ENCODE measurements around the gene PPP1R37.
"Not testable (repeated sequence)": the region's sequence is repeated elsewhere in the genome, so short reads cannot be mapped to it uniquely, and the experiment has no call there.

Gene PPP1R37

DNA sequence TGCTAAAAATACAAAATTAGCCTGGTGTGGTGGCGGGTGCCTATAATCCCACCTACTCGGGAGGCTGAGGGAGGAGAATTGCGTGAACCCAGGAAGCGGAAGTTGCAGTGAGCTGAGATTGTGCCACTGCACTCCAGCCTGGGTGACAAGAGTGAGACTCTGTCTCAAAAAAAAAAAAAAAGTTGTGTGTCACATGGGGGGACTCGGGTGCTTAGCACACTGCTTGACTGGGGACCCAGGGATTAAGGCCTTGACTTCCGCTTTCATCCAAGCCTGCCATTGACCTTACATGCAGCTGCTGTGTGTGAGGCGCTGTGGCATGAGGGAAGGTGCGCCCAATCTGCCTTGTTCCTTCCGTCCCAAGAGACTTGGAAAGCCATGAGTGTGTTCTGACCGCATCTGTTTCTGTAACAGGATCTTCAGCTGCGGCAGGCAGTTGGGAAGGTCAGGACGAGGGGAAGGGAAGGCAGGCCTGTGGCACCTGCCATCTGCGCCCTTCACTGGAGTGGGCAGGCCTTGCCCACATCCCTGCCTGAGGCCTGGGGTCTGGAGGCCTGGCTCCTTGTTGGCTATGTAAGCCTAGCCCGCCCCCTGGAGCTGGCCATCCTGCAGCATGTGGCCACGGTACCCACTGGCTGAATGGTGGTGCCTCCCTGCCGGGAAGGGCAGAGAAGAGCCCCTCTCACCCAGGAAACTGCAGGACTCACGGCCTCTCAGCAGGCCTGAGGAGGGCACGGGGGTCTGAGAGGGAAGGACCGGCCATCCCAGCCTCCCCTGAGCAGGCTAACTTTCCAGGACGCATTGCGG, 23.0 kb downstream of the PPP1R37 start:
- no peak for DNase-seq (ENCODE audit: low spot score)

DNA sequence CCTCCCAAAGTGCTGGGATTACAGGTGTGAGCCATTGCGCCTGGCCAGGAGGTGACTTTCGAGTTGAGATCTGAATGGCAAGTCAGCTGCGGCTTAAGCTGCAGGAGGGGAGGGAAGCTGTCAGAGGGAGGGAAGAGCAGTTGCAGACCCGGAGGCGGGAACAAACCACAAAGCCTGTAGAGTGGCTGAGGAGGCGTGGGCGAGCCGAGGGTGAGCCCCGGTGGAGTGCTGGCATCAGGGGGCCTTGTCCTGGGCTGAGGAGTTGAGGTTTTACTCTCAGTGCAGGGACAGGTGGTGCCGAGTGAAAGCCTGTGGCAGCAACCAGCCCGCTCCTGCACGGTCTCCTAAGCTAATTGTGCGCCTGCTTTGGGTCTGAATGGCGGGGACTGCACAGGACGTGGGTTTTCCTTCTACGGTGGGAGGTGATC, 24.2 kb downstream of the PPP1R37 start:
- no peak for DNase-seq (ENCODE audit: low spot score)

DNA sequence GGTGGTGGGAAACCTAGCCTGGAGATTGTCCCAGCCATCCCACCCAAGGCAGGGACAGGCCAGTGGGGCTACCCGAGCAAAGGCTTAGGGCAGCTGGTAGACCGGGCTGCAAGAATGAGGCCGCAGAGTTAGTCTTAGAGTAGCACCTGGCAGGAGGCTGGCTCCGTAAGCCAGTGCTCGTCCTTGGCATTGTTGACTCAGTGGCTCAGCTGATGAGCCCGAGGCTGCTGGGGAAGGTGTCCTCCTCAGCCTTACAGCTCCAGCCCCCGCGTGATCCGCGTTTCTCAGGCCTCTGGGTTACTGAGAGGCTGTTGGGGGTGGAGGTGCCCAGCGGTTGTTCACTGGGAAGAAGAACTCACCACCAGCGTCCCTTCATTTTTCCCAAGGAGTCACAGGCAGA, 24.7 kb downstream of the PPP1R37 start:
- DNase-seq (ENCODE audit: low spot score), result no peak

DNA sequence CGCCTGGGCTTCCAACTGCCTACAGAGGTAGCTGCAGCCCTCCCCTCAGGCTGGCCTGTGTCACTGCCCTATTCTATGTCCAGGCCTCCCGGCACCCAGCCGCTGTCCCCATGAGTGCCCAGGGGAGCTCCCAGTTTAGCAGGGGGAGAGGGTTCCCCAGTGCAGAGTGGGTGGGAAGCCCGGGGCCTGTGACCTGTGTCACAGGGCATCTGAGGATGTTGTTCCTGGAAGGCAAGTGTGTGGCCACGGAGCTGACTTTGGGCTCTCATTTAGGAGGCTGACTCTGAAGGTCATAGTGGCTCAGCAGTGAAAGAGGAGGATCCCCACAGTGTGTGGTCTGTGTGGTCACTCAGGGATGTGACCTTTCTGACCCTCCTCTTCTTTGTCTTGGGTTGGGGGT, 25.1 kb downstream of the PPP1R37 start:
- DNase-seq (ENCODE audit: low spot score), result no peak

DNA sequence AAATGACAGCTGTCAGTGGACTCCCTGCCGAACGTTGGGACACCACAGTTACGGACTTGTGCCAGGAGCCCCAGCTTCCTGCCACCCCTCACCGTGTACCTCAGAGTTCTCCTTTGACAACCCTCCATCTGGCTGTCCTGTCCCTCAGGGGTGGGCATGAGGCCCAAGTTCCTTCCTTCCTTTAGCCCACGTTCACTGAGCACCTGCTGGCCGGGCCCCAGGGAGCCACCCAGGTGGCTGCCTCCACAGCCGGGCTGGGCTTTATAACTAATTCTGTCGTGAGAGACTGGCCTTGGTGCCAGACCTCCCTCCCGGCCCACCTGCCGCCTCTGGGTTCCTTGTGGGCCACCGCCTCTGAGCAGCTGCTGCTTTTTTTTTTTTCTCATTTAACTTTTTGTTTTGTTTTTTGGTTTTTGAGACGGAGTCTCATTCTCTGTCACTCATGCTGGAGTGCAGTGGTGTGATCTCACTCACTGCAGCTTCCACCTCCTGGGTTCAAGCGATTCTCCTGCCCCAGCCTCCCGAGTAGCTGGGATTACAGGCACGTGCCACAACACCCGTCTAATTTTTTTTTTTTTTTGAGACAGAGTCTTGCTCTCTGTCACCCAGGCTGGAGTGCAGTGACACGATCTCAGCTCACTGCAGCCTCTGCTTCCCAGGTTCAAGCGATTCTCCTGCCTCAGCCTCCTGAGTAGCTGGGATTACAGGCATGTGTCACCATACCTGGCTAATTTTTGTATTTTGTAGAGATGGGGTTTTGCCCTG, 25.8 kb downstream of the PPP1R37 start:
- not testable (repeated sequence) for DNase-seq (ENCODE audit: low spot score)

DNA sequence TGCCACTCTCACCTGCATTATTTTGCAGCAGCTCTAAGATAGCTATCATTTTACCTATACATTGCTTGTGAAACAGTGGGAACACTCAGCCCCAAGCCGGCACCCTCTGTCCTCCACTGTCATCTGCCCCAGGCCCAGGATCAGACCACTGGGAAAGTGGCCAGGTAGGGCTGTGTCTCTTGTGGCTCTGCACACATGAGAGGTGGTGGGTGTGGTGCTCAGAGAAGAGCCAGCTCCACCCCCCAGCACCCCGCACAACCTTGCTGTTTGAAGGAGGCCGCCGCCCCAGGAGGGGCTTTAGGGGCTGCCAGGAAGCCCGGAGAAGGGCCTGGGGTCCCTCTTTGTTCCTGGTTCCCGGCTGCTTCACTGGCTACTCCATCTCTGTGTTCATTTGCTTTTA, 26.6 kb downstream of the PPP1R37 start:
- DNase-seq (ENCODE audit: low spot score), result no peak

DNA sequence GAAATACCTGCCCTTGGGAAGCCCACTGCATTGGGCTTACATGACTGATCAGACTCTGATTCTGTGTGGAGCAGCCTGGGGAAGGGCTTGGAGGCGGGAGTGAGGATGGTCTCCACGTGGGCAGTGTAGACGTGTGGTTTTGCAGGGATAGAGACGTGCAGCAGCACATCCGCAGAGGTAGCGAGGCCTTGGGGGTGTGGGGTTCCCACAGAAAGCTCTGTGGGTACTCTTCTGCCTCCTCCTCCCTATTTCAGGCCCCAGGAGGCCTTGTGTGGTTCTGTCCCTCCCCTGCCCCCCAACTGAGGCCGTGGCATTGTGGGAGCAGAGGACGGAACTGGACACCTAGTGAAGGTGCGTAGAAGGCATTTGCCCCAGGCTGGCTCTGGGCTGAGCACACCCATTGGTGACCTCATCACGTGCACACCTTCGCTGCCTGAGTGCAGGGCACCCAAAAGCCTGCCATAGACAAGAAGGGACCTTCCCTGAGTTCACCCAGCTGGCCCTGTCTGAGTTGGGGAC, 28.9 kb downstream of the PPP1R37 start:
- no peak for DNase-seq (ENCODE audit: low spot score)

DNA sequence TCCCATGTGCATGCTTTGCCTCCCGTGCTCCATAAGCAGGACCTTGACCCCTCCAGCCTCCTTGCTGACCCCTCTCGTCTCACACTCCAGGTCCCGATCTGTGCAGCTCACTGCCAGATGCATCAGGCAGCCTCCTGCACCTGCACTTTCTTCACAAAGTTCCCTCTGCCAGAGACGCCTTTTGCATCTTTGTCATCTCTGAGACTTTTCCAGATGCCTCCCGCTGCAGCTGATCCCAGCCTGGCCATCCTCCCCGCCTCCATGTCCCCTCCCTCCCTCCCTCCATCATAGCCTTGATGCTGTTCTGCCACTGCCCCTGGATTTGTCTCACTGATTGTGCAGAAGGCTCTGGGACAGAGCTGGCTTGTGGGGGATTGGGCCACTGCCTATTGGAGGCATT, 29.9 kb downstream of the PPP1R37 start:
- no peak for DNase-seq (ENCODE audit: low spot score)

DNA sequence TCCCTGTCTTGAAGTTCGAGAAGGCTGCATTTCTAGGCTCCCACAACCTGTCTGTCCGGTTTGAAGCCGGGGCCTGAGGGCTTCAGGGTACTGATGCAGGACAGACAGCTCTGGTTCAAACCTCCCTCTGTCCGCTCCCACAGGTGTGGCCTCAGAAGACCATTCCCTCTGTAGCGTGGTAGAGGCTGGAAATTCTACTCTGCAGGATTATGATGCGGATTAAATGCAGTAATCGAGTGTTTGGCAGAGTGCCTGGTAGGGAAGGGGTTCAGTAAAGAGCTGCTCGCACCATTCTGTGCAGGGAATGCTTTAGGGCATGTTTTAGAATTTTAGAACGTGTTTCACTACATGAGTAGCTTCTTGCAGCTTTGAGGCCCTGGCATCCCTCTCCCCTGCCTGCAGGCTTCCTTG, 30.5 kb downstream of the PPP1R37 start:
- no peak for DNase-seq (ENCODE audit: low spot score)

DNA sequence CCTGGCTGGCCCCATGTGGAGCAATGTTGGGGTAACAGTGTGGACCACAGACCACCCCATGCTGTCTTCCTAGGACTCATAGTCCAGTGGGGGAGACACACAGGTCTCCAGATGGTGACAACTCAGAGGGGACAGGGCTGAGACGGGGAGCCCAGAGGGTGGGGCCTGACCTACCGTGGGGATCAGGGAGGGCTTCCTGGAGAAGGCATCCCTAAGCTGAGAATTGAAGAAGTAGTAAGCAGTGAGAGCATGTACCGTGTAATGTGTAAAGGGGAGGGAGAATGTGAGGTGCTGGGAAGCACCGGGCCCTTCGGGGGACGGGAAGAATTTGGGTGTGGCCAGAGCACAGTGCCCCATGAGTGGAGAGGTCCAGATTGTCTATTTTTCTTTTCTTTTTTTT, 31.0 kb downstream of the PPP1R37 start:
- no peak for DNase-seq (ENCODE audit: low spot score)

DNA sequence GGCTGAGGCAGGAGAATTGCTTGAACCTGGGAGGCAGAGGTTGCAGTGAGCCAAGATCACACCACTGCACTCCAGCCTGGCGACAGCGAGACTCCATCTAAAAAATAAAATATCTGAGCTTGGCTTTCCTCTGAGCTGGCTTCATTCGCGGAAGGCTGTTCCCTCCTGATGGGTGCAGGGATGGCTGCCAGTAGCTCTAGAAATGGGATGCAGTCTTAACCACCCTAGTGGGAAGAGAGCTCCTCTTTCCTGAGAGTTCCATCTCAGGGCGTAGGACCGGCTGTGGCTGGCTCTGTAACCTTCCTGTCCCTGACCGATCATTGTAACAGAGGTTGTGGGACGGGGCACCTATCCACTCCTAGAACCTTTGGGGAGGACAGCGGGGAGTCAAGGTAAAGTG, 32.4 kb downstream of the PPP1R37 start:
- no peak for DNase-seq (ENCODE audit: low spot score)

DNA sequence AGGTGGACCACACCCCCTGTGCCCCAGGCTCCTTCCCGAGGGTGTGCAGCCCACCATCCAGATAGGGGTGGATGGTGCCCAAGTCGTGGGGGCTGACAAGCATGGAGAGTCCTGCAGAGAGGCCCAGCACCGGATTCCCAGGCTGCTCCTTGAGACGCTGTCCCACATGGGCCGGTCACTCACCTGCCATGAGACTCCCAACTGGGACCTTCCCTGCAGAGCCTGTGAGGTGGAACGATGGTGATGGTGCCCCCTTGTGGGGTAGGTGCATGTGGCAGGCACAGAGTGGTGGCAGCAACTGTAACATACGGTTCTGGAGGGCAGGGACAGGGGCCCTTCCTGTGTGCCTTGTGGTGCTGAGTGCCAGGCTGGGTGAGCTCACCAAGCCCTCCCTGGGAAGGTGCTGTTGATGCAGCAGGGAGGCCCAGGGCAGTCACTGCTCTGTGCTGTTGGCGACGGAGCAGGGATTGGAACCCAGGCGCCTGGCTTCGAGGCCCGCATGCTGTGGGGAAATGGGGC, 33.1 kb downstream of the PPP1R37 start:
- no peak for DNase-seq (ENCODE audit: low spot score)

DNA sequence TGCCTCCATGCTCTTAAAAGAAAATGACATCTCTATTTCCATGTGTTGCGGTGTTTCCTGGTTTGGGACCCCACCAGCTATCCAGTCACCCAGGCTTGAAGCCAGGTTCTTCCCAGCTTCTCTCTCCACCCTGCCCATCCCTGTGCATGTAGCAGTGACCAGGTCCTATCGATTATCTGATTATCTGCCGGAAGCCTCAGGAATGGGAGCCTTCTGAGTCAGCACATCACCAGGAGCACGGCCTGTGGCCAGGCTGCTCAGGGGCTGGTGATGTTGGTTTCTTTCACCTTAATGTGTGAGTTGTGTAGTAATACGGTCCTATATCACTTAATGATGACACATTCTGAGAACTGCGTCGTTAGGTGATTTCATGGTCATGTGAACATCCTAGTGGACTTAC, 33.7 kb downstream of the PPP1R37 start:
- no peak for DNase-seq (ENCODE audit: low spot score)

DNA sequence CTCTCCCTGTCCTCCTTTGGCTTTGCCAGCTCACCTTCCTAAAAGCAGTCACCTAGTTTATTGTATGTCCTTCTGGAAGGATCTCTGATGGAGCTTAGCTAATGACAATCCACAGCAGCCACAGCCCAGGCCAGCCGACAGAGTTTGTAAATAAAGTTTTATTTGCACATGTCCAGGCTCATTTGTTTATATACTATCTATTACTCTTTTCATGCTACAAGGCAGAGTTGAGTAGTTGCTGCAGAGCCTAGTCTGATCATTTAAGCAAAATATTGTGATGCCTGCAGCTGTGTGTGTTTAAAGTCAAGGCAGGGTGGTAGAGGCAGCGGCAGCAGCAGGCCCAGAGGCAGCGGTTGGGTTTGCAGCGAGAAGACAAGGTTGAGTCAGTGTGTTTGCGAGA, 35.2 kb downstream of the PPP1R37 start:
- no peak for DNase-seq (ENCODE audit: low spot score)

DNA sequence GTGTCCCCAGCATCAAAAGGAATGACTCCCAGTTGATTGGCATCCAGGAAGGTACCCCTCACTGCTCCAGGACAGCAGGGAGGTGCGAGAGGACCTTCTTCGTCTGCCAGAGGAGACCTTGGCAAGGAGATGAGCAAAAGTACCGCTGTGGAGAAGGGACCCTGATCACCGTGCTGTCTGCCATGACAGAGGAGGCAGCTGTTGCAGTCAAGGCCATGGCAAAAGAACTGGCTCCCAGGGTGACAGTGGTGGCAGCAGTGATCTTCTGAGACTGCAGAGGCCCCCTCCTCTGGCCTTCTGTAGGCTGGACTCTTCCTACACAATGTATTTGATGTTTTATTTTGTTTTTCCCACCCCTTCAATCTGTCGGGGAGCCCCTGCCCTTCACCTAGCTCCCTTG, 35.8 kb downstream of the PPP1R37 start:
- no peak for DNase-seq (ENCODE audit: low spot score)

DNA sequence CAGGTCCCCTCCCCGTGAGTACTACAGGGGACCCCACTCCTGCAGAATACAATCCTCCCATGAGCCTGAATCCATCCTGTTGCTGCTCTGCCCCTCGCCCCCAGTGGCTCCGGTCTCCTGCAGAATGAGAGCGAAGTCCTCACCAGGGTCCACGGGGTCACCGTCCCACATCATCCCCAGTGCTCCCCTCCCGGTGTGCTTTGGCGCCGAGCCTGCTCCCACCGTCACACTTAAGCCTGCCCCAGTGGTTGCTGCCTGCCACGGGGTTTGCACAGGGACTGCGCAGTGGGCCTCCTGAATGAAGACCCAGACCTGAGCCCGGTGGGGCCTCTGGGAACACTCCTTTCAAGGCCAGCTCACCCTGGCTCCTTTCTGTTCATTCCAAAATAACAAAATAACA, 37.3 kb downstream of the PPP1R37 start:
- DNase-seq (ENCODE audit: low spot score), result no peak

DNA sequence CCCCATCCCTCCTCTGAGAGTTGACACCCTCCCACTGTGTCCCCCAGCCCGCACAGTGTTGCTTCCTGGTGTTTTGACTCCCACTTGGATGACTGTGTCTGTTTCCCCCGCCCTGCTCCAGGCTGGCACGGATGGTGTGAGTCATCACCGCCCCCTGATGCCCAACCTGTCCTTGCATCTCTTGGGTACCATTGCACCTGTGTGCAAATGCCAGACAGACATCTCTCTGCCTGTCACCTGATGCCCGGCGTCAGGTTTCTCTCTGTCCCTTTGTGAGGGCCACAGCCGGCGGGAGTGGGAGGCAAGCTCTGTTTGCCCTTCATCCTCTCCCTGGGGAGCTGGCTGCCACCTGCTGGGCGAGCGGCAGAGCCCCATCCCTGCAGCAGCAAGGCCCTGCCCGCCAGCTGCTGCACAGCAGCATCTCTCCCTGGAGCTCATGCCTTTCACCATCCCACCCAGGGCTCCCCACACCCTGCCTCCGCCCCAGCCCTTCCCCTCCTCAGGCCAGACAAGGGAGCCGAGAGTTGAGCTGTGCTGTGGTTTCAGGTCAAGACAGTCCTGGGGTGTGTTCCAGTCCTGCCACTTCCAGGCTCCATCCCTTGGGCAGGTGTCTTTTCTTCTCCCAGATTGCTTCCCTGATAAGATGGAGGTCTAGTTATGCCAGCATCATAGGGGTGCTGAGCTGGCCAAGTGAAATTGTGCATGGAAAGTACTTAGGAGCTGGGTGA, 38.1 kb downstream of the PPP1R37 start:
- peak; percentile 64 for DNase-seq (ENCODE audit: low spot score)

DNA sequence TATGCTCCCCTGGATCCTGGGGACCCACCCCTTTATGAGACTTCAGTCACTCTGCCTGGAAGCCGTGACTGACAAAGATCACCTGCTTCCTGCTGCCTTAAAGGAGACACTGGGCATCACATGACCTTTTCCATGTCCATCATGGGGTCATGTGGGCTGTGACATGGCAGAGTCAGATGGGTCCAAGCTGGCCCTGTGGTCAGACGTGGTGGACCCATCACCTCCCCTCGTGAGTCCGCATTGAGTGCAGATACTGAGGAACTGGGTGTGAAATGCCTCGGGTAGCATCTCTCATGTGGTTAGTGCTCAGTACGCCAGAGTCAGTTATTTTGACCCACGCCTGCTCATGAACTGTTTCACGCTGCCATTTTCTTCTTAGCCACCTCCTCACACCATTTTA, 40.7 kb downstream of the PPP1R37 start:
- DNase-seq (ENCODE audit: low spot score), result no peak

DNA sequence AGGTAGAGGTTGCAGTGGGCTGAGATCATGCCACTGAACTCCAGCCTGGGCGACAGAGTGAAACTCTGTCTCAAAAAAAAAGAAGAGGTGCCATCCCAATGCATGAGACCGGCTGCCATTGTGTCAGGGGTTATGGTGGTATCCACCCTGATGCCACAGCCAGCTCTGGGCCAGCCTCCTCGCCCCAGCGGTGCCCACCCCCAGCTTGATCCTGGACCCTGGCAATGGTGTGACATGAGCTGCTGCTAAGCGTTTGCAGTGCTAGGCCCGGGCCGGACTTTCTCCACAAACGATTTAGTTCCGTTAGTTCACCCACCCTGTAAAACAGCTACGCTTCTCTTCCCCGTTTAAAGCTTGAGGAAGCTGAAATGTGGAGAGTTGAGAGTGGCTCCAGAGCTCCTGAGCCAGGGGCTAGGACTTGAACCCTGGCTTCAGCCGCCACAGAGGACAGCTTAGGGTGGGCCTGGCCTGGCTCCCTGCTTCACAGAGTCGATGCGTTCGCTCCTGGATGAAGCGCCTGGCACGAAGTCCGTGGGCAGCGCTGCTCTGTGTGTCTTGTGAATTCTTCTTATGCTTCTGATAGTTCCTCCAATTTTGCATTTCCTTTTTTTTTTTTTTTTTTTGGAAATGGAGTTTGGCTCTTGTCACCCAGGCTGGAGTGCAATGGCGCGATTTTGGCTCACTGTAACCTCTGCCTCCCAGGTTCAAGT, 42.4 kb downstream of the PPP1R37 start:
- no peak for DNase-seq (ENCODE audit: low spot score)

DNA sequence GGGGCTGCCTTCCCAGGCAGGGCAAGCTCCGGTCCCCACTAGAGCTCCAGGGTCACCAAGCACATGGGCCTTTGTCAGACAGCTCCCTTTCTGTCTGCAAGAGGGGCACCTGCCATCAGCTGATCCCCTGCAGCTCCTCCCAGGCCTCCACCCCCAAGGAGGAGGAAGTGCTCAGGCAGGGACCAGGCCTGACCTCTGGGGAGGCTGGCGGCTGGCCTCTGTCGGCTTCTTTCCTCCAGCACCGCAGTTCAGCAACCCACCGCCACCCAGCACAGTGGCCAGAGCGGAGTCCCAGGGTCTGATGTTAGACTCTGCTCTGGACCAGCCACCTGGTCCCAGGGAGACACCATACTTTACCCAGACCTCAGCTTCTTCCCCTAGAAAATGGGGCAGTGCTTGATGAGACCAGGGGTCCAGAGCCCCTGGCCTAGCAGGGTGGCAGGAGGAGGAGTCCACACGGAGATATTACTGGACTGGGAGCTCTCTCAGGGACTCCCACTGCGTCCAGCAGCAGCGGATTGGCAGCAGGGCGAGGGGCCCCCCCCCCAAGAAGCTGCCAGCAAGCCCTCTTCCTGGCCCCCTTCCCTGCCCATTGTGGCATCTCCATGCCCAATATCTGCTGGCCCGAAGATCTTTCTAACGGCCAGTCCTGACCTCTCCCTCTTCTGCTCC, 43.7 kb downstream of the PPP1R37 start:
- no peak for DNase-seq (ENCODE audit: low spot score)

DNA sequence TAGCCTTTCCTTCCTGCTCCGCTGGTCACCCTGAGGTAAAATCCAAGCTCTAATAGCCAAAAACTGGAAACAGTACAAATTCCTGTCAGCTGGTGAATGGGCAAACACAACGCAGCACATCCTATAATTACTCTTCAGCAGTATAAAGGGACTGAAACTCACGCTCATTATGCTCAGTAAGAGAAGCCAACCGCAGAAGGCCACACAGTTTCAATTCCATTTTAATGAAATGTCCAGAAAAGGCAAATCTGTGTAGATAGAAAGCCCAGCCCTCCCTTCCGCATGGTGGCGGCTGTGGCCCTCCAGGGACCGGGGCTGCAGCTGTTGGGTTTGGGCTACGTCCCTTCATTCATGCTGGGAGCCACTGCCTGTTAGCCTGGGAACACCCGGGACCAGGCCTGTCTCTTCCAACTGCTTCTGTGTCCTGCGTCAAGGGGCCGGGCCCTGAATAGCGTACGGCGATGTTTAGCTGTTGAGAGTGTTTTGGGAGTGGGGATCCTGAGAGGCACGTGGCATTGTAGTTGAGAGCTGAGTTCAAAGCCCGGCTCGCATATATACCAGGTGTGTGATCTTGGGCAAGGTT, 44.3 kb downstream of the PPP1R37 start:
- no peak for DNase-seq (ENCODE audit: low spot score)

Measured in HuH-7.5 (cell line).